GM19397 (cell line): ENCODE data around the gene XPR1.
"Not testable (repeated sequence)": the region's sequence is repeated elsewhere in the genome, so short reads cannot be mapped to it uniquely, and the experiment has no call there.

Experiments used
- ATAC-seq: cut with Tn5 transposase; IDR thresholded peaks from one replicate; pipeline ENCODE4 v1.9.1; 2021; ENCODE audit warnings: mild to moderate bottlenecking, moderate library complexity; ENCODE audit not compliant: unreplicated experiment

The XPR1 gene

DNA sequence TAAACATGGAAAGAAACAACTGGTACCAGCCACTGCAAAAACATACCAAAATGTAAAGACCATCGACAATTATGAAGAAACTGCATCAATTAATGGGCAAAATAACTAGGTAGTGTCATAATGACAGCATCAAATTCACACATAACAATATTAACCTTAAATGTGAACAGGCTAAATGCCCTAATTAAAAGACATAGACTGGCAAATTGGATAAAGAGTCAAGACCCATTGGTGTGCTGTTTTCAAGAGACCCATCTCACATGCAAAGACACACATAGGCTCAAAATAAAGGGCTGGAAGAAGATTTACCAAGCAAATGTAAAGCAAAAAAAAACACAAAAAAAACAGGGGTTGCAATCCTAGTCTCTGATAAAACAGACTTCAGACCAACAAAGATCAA is 201.4 kb downstream of the XPR1 start:
- not testable (repeated sequence) for ATAC-seq

GRCh38 chr1:180836449-180836848 is 204.6 kb downstream of the XPR1 start:
- ATAC-seq: no peak

DNA sequence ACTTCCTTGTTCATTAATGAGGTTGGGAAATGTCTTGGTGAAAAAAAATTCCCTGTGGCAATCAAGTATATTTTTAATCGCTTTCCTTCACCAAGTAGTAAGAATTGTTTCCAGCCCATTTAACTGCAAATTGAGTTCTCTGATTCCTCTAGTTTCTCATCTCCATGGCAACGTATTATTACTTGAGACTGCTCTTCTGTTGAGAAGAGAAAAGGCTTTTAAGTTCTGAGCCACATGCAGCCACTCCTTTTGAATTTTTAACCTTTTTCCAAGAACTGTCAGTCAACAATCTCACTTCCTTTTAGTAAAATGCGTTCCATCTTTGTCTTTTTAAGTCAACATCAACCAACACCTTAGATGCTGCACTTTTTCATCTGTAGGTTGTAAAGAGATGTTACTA is 205.2 kb downstream of the XPR1 start:
- ATAC-seq: no peak

GRCh38 chr1:180838535-180838934 is 206.7 kb downstream of the XPR1 start:
- no peak for ATAC-seq

DNA sequence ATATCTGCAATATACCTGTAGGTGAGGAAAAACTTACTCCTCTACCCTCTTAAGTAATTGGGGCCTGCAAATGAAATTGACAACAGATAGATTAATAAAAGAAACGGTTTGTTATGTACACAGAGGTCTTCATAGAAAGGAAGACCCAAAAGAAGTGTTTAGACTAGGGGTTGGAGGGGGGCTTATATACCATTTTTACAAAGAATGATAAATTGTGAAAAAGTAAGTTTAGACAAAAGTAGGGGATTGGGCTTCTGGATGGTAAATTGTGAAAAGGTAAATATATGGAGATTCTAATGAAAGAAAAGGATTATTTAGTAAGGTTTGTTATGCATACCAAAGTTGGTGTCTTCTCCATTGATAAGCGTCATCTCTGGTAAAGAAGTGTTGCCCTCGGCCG is 207.7 kb downstream of the XPR1 start:
- ATAC-seq: no peak

DNA sequence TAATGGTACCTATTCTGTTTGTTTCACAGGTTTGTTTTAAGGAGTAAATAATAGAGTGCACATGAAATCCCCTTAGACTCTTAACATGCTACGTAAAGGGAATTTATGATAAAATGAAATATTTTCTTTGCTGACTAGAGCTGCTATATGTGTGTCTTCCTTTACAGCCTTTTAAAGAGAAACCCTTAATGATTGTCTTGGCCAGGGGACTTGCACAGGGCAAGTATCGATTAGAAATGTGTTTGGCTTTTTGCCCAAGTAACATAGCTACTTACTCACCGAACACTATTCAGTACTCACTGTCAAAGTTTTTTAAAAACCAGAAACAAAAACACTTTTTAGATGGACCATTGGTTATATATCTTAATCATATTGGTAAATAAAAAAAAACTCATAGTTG is 209.6 kb downstream of the XPR1 start:
- ATAC-seq: no peak

DNA sequence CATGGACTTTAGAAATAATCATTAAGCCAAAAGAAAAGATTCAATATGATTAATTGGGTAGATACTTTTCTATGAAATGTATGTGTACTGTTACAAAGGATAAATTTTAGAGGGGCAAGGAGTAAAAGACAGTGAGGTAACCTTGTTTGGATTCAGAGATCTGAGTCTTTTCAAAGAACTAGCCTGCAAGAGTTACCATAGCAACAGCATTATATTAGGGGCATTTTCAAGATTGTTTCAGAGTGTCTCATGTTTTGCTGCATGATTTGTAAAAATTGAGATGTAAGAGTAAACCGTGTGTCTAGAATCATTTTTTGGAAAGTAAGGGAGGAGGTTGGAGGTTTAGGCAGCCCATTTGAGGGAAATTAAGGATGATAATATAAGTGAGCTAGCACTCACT is 210.2 kb downstream of the XPR1 start:
- no peak for ATAC-seq

DNA sequence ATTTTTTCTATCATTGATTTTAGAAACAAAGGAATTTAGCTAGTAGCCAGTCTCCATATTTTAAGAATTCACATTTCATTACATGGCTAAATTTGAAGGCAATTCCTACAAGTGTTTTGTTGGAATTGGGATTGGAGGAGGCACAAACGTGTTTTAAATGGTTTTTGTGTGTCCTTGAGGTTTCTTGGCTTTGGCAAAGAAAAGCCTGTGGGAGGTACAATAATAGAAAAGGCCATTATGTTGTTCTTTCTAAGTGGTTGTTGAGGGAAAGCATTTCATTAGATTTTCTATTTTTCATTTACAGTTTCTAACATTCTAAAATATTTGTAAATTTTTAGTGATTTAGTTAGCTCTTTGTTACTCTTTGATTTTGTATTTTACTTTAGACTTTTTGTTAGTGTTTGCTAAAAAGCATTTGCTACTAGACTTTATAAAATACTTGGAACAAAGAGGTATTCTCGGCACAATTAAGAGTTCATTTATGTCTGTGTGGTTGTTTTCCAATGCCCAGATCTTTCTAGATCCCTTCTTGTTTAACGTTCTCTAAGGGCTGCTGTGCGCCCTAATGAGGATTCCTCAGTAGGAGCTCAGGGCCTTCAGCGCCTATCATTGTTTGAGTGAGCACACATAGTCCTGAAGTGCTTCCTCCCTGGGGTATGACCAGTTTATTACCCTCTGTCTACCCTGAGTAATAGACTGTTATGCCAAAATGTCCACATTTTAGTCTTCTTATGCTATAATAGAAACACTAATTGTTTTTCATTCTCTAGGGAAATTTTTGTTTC is 210.9 kb downstream of the XPR1 start:
- ATAC-seq: no peak

- ATAC-seq: no peak
Observed at GRCh38 chr1:180845352-180845751, 213.5 kb downstream of the XPR1 start.

DNA sequence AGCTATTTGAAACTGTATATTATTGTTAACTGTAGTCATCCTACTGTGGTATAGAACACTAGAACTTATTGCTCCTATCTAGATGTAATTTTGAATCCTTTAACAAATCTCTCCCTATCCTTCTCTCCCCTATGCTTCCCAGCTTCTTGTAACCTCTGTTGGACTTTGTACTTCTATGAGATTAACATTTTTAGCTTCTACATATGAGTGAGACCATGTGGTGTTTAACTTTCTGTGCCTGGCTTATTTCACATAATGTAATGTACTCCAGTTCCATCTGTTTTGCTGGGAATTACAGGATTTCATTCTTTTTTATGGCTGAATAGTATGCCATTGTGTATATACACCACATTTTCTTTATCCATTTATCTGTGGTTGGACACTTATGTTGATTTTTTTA is 216.4 kb downstream of the XPR1 start:
- ATAC-seq: no peak

DNA sequence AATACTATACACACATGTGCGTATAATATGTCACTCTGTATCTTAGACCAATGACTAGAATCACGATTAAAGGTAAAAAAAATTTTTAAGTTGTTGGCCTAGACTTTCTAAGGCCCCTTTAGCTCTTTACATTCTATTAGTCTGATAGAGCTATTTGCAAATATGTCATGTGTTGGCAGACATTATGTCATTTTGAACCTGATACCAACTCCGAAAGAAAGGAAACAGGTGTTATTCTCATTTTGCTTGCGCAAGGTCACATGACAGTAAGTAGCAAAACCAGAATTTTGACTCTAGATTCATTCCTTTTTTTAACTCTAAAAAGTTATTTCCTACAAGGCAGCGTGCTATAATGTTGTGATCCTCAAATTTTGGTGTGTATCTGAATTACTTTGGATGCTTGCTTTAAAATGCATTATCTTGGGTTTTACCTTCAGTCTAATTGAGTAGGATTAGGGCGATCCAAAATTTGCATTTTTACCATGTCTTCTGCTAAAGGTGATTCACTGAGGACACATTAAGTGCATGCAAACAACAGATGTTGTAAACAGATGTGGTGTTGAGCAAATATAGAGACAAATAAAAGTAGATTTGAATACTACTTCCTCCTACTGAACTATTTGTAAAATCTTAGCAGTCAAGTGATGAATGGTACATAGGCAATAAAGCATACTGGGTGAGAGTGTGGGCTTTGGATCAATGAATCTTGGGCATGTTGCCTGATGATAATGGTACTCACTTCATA is 217.4 kb downstream of the XPR1 start:
- ATAC-seq: peak; percentile 74

DNA sequence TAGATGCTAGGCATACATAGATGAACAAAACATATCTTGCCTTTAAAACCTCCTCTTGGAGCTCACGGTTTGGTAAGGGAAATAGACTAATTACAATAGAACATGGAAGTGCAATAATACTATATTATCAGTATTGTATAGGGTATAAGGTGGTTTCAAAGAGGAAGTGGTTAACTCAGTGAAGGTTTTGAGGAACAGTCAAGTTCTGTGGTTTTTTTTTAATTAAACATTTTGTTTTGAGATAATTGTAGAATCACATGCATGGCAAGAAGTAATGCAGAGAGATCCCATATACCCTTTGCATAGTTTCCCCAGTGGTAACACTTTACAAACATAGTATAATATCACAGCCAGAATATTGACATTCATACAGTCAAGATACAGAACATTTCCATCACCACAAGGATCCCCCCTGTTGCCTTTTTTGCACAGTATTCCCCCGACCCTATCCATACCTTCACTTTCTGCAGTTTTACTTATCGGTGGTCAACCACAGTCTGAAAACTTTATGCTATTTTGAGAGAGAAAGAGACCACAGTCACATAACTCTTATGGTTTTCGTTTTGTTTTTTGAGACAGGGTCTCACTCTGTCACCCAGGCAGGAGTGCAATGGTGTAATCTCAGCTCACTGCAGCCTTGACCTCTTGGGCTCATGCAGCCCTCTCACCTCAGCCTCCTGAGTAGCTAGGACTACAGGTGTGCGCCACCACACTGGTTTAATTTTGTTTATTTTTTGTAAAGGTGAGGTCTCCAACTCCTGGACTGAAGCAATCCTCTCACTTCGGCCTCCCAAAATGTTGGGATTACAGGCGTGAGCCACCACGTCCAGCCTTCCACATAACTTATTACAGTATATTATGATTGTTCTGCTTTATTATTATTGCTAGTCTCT is 220.4 kb downstream of the XPR1 start:
- no peak for ATAC-seq

- no peak for ATAC-seq
Observed at GRCh38 chr1:180854001-180854400, 222.2 kb downstream of the XPR1 start.

GRCh38 chr1:180854456-180854855 is 222.6 kb downstream of the XPR1 start:
- no peak for ATAC-seq

GRCh38 chr1:180857947-180858725 is 226.3 kb downstream of the XPR1 start:
- ATAC-seq: not testable (repeated sequence)

GRCh38 chr1:180859306-180859705 is 227.5 kb downstream of the XPR1 start:
- ATAC-seq: no peak

GRCh38 chr1:180860535-180860934 is 228.7 kb downstream of the XPR1 start:
- no peak for ATAC-seq

DNA sequence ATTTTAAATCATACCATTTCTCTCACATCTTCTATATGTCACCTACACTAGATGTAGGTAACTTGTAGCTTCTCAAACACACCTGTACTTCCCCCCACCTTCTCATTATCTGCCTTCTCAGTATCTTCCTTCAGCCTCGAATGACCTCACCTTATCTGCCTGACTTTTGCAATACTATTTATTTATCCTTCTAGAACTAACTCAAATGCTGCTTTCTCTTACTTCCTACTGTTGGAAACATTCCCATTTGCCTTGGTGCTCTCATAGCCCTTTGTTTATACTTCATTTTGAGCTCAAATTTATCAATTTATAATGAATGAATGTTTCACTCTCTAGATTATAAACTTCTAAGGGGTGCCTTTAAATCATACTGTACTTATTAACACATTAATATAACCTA is 230.5 kb downstream of the XPR1 start:
- ATAC-seq: no peak

- ATAC-seq: no peak
Observed at GRCh38 chr1:180863158-180863775, 231.4 kb downstream of the XPR1 start.

DNA sequence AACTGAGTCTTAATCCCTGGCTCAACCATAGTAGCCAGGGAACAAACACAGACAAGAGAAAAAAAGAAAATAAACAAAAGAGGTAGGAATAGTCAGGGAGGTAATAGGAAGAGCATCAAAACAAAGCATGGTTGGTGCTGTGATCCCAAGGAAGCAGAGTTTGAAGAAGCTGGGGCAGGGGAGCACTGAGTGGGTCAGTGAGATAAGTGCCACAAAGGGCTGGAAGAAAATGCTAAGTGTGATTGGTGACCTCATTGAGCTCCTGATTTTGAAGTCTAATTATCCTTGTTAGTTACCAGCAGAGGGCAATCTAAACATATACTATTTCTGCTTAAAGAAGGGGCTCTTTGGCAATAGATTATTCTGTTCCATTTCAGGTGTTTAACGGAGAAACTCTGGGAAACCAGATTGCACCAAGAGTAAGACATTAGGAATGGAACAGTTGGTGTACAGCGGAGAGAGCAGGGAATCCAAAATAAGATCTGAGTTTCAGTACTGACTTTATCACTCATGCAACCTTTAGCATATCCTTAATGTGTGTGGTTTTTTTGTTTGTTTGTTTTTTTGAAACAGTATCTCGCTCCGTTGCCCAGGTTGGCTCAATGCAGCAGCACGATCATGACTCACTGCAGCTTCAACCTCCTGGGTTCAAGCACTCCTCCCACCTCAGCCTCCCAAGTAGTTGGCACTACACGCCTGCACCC is 250.1 kb downstream of the XPR1 start:
- no peak for ATAC-seq
